ENCODE measurements around the gene C1QL1.

The C1QL1 gene

DNA sequence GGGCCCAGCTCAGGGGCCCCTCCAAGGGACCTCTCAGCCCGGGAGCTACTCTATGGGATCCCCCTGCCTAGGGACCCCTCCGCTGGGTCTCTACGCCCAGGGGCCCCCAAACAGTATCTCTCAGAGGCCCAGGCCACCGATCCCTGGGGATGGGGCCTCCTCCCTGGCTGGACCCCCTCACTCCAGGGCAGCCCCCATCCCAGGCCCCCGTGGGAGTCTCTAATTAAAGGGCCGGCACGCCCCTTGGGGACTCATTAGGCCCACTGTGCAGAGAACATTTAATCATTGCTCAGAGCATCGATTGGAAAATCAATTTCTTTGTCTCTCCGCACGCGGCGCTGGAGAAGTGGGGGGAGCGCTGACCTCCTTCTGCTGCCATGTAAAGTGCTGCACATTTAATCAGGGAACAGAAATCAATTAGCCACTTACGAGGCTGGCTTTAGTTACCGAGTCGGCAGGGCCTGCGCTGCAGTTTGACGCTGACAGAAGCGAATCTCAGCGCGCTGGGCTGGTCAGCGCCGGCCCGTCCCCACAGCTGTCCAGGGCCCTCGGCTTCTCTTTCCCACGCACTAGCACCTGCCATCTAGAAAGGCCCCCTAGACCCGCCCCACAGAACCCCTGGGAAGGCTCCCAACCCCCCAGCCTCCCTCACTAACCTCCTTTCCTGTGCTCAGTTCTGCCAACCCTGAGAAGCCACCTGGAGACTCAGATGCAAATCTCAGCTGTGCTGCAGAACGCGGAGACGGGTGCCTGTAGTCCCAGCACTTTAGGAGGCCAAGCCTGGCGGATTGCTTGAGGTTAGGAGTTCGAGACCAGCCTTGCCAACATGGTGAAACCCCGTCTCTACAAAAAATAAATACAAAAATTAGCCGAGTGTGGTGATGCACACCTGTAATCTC is 20.2 kb upstream of the C1QL1 start:
- no peak for DNase-seq

DNA sequence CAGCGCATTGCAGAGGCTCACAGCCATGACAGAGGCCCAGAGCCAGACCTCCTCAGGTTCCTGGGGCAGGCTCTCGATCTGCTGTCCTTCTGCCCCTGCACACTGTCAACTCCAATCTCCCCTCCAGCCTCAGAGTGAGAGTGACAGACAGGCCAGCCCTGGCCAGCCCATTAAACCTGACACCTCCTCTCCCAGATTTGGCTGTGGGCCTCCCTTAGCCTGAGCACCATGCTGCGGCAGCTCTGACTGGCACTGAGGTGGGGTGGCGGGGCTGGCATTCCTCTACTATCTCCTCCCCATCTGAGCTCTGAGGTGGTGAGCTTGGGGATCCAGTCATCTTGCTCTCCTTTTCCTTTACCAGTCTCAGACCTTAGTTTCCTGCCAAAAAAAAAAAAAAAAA is 15.5 kb upstream of the C1QL1 start:
- no peak for DNase-seq

DNA sequence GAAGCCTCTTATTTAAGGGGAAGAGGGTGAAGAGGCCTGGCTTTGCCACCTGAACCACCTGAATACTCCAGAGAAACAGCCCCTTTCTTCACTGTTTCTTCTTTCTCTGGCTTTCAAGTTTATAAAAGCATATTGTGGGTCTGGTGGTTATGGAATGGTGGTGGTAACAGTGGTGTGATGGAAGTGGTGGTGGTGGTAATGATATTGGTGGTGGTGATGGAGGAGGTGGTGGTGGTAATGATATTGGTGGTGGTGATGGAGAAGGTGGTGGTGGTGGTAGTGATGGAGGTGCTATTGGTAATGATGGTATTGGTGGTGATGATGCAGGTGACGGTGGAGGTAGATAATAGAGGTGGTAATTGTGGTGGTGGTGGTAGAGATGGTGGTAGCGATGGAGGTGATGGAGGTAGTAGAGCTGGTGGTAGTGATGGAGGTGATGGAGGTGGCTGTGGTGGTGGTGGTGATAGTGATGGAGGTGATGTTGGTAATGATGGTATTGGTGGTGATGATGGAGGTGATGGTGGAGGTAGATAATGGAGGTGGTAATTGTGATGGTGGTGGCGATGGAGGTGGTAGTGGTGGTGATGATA is 14.1 kb upstream of the C1QL1 start:
- DNase-seq = no peak

GRCh38 chr17:44981221-44981968 is 13.3 kb upstream of the C1QL1 start:
- DNase-seq = no peak

DNA sequence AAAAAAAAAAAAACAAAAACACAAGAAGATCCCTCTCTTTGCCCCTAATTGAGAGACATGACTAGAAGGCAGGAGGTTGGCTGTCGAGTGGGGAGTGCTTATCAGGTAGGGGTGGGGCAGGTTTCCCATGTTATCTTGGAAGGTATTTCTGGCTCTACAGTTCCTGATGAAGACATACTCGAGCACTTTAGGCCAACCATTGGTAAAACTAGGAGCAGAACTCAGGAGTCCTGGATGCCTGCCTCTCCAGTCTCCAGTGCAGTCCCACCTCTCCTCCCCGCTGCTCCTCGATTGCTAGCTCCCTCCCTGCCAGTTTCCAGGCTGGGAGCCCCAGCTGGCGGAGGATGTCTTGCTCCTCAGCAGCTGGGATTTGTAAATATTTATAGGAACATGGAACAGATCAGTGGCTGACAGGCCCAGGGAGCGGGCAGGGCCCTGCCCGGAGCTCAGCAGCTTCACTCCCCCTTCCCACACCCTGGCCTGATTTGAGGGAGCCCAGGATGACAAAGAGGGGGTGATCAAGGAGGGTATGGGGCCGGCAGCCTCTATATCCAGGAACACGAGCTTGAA is 11.4 kb upstream of the C1QL1 start:
- DNase-seq = no peak

GRCh38 chr17:44978807-44979206 is 10.7 kb upstream of the C1QL1 start:
- DNase-seq = no peak

DNA sequence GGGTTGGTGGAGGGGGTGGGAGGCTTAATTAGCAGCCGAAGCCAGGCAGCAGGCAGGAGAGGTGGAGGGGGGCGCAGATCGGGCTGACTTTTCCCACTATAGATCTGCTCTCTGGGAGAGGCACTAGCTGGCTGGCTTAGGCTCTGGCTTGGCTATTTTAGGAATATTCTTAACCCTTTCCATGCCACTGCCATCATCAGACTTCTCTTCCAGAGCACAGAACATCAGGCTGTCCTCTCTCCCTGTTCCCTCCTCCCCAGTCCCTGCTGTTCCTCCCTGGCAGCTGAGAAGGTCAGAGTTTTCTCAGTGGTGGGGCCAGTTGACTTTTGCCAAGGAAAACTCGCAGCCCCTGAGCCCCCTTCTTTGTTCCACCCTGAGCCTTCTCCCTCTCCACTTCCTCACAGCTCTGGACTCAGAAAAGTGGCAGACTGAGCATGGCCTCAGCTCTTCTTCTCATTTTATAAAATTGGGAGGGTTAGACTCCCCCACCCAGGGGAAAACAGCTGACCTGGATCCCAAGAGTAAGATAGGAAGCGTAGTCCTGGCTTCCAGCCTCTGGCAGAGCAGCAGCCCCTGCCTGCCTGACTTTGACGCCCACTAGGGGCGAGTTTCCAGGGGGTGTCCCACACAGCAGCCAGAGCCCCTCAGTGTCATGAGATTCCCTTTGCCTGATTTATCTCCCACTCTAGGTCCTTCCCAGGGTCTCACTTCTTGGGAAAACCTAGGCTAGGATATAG is 9.9 kb upstream of the C1QL1 start:
- DNase-seq = no peak

DNA sequence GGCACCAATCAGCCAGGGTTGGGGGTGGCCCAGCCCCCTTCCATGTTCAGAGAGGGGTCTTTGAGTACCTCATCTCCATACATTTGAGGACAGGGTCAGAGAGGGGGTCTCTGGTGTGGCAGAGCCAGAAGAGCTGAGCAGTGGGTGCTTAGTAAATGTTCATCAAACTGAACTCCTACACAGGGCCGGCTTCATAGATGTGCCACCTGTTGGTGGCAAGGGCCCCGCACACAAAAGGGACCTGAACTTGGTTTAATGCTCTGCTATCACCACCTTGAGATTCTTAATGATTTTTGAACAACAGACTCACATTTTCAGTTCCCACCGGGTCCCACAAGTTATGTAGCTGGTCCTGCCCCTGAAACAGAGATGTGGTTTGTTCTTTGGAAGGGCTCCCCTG is 9.0 kb upstream of the C1QL1 start:
- DNase-seq = no peak

DNA sequence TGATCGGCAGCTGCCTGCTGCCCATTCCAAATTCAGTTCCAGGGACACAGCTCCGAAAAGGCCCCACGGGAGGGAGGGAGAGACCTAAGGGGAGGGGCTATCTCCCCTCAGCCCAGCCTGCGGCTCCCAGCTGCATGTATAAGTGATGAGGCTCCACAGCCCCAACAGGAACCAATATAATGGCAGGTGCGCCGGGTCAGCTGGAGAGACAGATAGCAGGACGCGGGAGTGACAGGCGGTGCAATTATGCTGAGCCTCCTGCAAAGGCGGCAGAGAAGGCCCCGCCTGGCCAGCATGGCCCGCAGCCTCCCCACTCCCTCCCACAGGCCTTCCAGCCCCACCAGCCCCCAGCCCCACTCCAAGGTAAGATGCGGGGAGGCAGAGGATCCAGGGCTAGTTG is 8.1 kb upstream of the C1QL1 start:
- no peak for DNase-seq

DNA sequence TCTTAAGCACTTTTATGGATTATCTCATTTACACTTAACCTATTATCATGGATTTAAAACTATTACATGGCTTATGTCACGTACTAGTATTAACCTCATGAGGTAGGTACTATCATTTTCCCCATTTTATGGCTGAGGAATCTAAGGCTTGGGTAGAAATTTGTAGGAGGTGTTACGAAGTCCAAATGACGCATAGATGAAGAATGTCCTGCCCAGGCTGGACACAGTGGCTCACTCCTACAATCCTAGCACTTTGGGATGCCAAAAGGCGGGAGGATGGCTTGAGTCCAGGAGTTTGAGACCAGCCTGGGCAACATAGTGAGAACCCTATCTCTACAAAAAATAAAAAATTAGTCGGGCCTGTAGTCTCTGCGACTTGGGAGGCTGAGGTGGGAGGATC is 4.8 kb upstream of the C1QL1 start:
- DNase-seq = no peak

GRCh38 chr17:44971776-44972483 is 3.8 kb upstream of the C1QL1 start:
- DNase-seq = no peak

GRCh38 chr17:44970136-44970741 is 2.1 kb upstream of the C1QL1 start:
- no peak for DNase-seq

- no peak for DNase-seq
Measured at GRCh38 chr17:44969144-44969780, 1.2 kb upstream of the C1QL1 start.

- DNase-seq = no peak
Measured at GRCh38 chr17:44967907-44968224, 237 bp downstream of the C1QL1 start.

- DNase-seq = no peak
Measured at GRCh38 chr17:44967026-44967906, 837 bp downstream of the C1QL1 start.

- no peak for DNase-seq
Measured at GRCh38 chr17:44966348-44967025, 1.6 kb downstream of the C1QL1 start.

DNA sequence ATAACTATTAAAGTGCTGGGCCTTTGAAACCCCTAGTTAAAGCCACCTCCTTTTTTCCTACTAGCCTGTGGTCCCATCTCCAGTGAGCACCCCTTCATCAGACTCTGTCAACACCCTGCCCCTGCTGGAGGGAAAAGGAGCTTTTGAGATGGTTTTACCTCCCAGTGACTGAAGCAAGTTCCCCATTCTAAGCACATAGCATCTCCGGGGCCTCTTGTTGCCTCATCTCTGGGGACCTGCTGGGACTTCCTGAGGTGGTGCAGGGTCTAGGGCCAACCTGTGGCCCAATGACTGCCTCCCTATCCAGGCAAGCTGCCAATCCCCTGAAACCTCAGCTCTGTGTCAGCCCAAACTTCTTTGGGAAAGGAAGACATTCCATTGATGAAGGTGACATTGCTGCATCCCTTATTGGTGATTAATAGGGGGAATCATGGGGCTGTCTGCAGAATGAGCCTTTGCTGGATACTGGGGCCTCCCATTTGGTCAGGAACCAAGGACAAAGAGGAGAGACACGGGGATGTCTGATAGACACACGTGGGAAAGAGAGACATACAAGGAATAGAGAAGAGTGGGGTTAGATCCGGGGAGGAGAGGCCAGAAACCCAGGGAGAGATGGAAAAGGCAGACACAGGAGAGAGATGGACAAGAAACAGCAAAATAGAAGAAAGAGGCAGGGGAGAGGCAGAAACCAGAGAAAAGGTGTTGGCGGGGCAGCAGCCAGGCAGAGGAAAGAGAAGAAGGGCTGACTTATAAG is 2.4 kb downstream of the C1QL1 start:
- no peak for DNase-seq

DNA sequence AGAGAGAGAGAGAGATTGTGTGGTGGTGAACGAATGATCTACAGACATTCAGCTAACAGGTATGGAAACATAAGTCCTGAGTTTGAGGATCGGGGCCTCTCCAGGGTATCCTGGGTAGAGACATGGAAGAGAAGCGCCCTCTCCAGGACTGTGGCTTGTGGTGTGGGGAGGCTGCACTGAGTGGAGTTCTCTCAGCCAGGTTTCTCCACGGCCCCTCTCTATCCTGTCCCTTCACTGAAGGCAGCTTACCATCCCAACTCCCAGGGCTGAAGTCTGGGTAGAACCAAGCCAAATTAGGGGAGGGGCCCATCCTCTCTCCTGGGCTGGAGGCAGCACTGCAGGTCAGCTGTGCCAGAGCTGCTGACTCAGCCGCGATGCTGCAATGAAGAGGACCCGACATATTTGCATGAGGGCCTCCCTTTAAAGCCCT is 6.2 kb downstream of the C1QL1 start:
- no peak for DNase-seq

GRCh38 chr17:44960691-44961090 is 7.4 kb downstream of the C1QL1 start:
- no peak for DNase-seq
